B cell (primary cell): ENCODE results near the gene MYH15. TPM values are rescaled to one million over a fixed set of nuclear protein-coding genes. Genes with fewer than 3 reads are reported as not detected.

Experiments used
- ATAC-seq: fragments of 200-7000 bp; cut with Tn5 transposase; one replicate; pipeline ENCODE4 v1.10.0; 2021; ENCODE audit warnings: low read depth, mild to moderate bottlenecking, moderate number of reproducible peaks, moderate library complexity
- CTCF ChIA-PET: fragments of 350-600 bp; sonication (Branson Sonifier 250); formaldehyde crosslinking; loops from one replicate; lab custom pipeline; 2021; ENCODE audit warnings: antibody characterized with exemption, inconsistent platforms; lab: Charles Lee
- POLR2A ChIA-PET: fragments of 350-600 bp; sonication (Branson Sonifier 250); formaldehyde crosslinking; loops from one replicate; lab custom pipeline; 2021; ENCODE audit warnings: antibody characterized with exemption; lab: Charles Lee
- DNase-seq: peaks from one replicate; pipeline ENCODE4 v3.0.0; 2013
- H2AFZ ChIP-seq: 2 replicates; pipeline ENCODE4 v1.6.1; 2012; ENCODE audit warnings: mild to moderate bottlenecking, low read depth, low read length; ENCODE audit not compliant: insufficient read depth, poor library complexity, severe bottlenecking
- H3K27ac ChIP-seq, 2 donors: 1 replicate in 1 of 2; 2 replicates in 1 of 2; pipeline ENCODE4 v1.5.1; 2012 to 2013; ENCODE audit warnings: low read length in 2 of 2, mild to moderate bottlenecking in 2 of 2, moderate library complexity in 1 of 2
- H3K27me3 ChIP-seq, 4 experiments: fragments of 200-600 bp in 1 of 4; sonication (generic) in 1 of 4; replicated peaks in 1 of 4; 1 replicate in 2 of 4; 2 replicates in 2 of 4; pipeline versions ENCODE4 v1.6.1 to v1.7.0; 2013 to 2016; ENCODE audit warnings: low read length in 3 of 4, mild to moderate bottlenecking in 2 of 4, mixed read lengths in 1 of 4, moderate library complexity in 1 of 4; ENCODE audit not compliant: insufficient read depth in 4 of 4, control insufficient read depth in 3 of 4; ENCODE audit errors: control extremely low read depth in 1 of 4
- H3K36me3 ChIP-seq, 2 experiments: replicated peaks in 1 of 2; 1 replicate in 1 of 2; 2 replicates in 1 of 2; pipeline versions ENCODE4 v1.6.1 to v1.7.1; 2013; ENCODE audit warnings: low read length in 1 of 2; ENCODE audit not compliant: insufficient read depth in 2 of 2, control insufficient read depth in 1 of 2; ENCODE audit errors: control extremely low read depth in 1 of 2, extremely low read depth in 1 of 2
- H3K4me1 ChIP-seq, 2 donors: fragments of 200-600 bp in 1 of 2; sonication (generic) in 1 of 2; 1 replicate in 1 of 2; 2 replicates in 1 of 2; pipeline versions ENCODE4 v1.5.1 to v1.6.1; 2013 to 2017; ENCODE audit warnings: low read length in 2 of 2; ENCODE audit not compliant: control insufficient read depth in 2 of 2, insufficient read depth in 2 of 2
- H3K4me2 ChIP-seq: replicated peaks from 2 replicates; pipeline ENCODE3; 2012; ENCODE audit warnings: mild to moderate bottlenecking, low read depth, low read length; ENCODE audit not compliant: poor library complexity, severe bottlenecking
- H3K4me3 ChIP-seq, 5 experiments: fragments of 200-600 bp in 1 of 5; sonication (generic) in 1 of 5; 1 replicate in 3 of 5; 2 replicates in 2 of 5; pipeline versions ENCODE4 v1.5.1 to v1.7.0; 2011 to 2016; ENCODE audit warnings: low read length in 4 of 5, mild to moderate bottlenecking in 4 of 5, low read depth in 2 of 5, control low read depth in 1 of 5, moderate library complexity in 1 of 5; ENCODE audit not compliant: insufficient read depth in 1 of 5; ENCODE audit errors: control extremely low read depth in 1 of 5, extremely low read depth in 1 of 5
- H3K79me2 ChIP-seq: fragments of 200-600 bp; sonication (generic); one replicate; pipeline ENCODE4 v1.6.0; 2016; ENCODE audit warnings: low read length; ENCODE audit not compliant: control insufficient read depth, insufficient read depth
- H3K9ac ChIP-seq: fragments of 200-600 bp; sonication (generic); 2 replicates; pipeline ENCODE4 v1.6.1; 2017; ENCODE audit warnings: mild to moderate bottlenecking, low read length, moderate library complexity
- H3K9me3 ChIP-seq, 3 donors: one replicate each; pipeline versions ENCODE4 v1.6.1 to v1.7.1; 2013; ENCODE audit warnings: low read length in 2 of 3; ENCODE audit not compliant: control insufficient read depth in 2 of 3, insufficient read depth in 1 of 3; ENCODE audit errors: control extremely low read depth in 1 of 3
- H4K20me1 ChIP-seq: 2 replicates; pipeline ENCODE4 v1.6.0; 2012; ENCODE audit warnings: mild to moderate bottlenecking, low read length; ENCODE audit not compliant: insufficient read depth, control insufficient read depth, poor library complexity, severe bottlenecking
- H3K27ac Mint-ChIP-seq: one replicate; pipeline ENCODE4 v1.8.0; 2021; ENCODE audit warnings: mixed read lengths
- H3K27me3 Mint-ChIP-seq: one replicate; pipeline ENCODE4 v1.8.0; 2021; ENCODE audit warnings: mixed read lengths
- H3K4me1 Mint-ChIP-seq: one replicate; pipeline ENCODE4 v1.8.0; 2021; ENCODE audit warnings: mixed read lengths
- H3K4me3 Mint-ChIP-seq: one replicate; pipeline ENCODE4 v1.8.0; 2021; ENCODE audit warnings: mixed read lengths
- H3K9me3 Mint-ChIP-seq: one replicate; pipeline ENCODE4 v1.8.0; 2022; ENCODE audit warnings: mixed read lengths; ENCODE audit not compliant: insufficient read depth
- CTCF ChIP-seq: fragments of 200-600 bp; IDR thresholded peaks from one replicate; pipeline ENCODE4 v1.8.0; 2022; ENCODE audit warnings: antibody characterized with exemption, mild to moderate bottlenecking
- EZH2 ChIP-seq: IDR thresholded peaks from 2 replicates; pipeline ENCODE4 v1.6.1; 2012; ENCODE audit warnings: borderline replicate concordance, low read depth, mild to moderate bottlenecking, moderate library complexity, low read length; ENCODE audit not compliant: insufficient read depth, poor library complexity, severe bottlenecking
- intact Hi-C: fragments of 100-400 bp; cut with micrococcal nuclease; formaldehyde crosslinking; loops from one replicate; pipeline ENCODE4 v1.10.0; 2022
- polyA plus RNA-seq: library from polyadenylated mRNA; depleted of rRNA; stranded (reverse); fragments of >200 nt; gene quantifications from 2 replicates; pipeline ENCODE4 v1.2.3, GENCODE V29; 2012
- total RNA-seq, 2 donors: library from RNA; stranded (reverse); fragments of 120-200 nt in 1 of 2; gene quantifications; 1 replicate in 1 of 2; 2 replicates in 1 of 2; pipeline versions ENCODE4 v1.2.3 to v1.2.4, GENCODE V29; 2013 to 2022

MYH15 gene
- total and polyA plus RNA-seq, 2 donors (not counting 1 experiment from before 2014, with no cell fraction given): 0.06 TPM; not detected in 1

GRCh38 chr3:108554229-108554628, 43.8 kb upstream of the MYH15 start:
- peaks cover 7% of the 10 kb centered on the region for H3K4me1 Mint-ChIP-seq
- CTCF ChIA-PET: interaction anchor here (1.6 to 3.6 kb wide), 6 partner anchors 16 to 361 kb away, joined by 4 to 160 read pairs (median 10); no protein-coding TSS in a partner anchor

More at GRCh38 chr3:108554229-108554628, 43.8 kb upstream of the MYH15 start:
- peaks cover 0 to 8% of the 10 kb centered on the region in 2 donors for H3K4me1 ChIP-seq
- H3K27me3 ChIP-seq: no peaks in the 10 kb centered on the region
- no peak overlapping the region for H3K27ac ChIP-seq
- TF ChIP-seq CTCF (no peak), EZH2 (no peak)
- intact Hi-C loops: loop anchor here (10.0 kb wide), 2 partner anchors 361 to 869 kb away; no protein-coding TSS in a partner anchor
- Mint-ChIP-seq H3K4me3 (no peak overlapping the region), H3K27ac (no peak overlapping the region), H3K27me3 (no peaks in the 10 kb centered on the region), H3K9me3 (no peaks in the 10 kb centered on the region)
- H3K79me2 ChIP-seq: no peaks in the 10 kb centered on the region
- no peak overlapping the region for H3K9ac ChIP-seq
- no peak overlapping the region for H2AFZ ChIP-seq
- H3K36me3 ChIP-seq: peaks cover 6 to 7% of the 10 kb centered on the region in 2 experiments
- no peaks in the 10 kb centered on the region for H4K20me1 ChIP-seq
- DNase-seq: no peak
- H3K9me3 ChIP-seq: no peaks in the 10 kb centered on the region
- POLR2A ChIA-PET: interaction anchor here (0.7 kb wide), 1 partner anchor 77 kb away, joined by 7 read pairs; no protein-coding TSS in a partner anchor
- no peak overlapping the region for H3K4me2 ChIP-seq
- no peak for ATAC-seq
- H3K4me3 ChIP-seq: no peak overlapping the region
